Motor neuron (in vitro differentiated cells): ENCODE data around the gene AK8. TPM values are rescaled to one million over a fixed set of nuclear protein-coding genes. Genes with fewer than 3 reads are reported as not detected.

Experiments
- ATAC-seq, 8 experiments: fragments of 200-7000 bp; cut with Tn5 transposase; replicated peaks in 6 of 8; 2 replicates each; pipeline ENCODE4 v1.8.0; 2021; ENCODE audit warnings: mild to moderate bottlenecking in 8 of 8, moderate library complexity in 8 of 8
- H3K27ac ChIP-seq, 2 donors: fragments of 250-450 bp; sonication (Bioruptor Pico); 2 replicates each; pipeline ENCODE4 v1.9.0; 2021; ENCODE audit warnings: antibody characterized with exemption in 2 of 2, mild to moderate bottlenecking in 2 of 2, moderate library complexity in 1 of 2
- H3K4me1 ChIP-seq, 2 donors: fragments of 250-450 bp; sonication (Bioruptor Pico); replicated peaks in 1 of 2; 2 replicates each; pipeline ENCODE4 v1.6.1; 2021; ENCODE audit warnings: antibody characterized with exemption in 2 of 2, mild to moderate bottlenecking in 2 of 2, moderate library complexity in 1 of 2
- H3K4me3 ChIP-seq, 5 donors: fragments of 250-450 bp; sonication (Bioruptor Pico); 2 replicates each; pipeline ENCODE4 v1.9.0; 2021; ENCODE audit warnings: antibody characterized with exemption in 5 of 5, mild to moderate bottlenecking in 5 of 5, moderate library complexity in 4 of 5
- WGBS, 10 experiments: fragments of 450-650 bp; shearing (Covaris generic); methylation state at CpG; one replicate each; pipeline ENCODE4 v1.0.0; 2022; 5-methylcytosine and 5-hydroxymethylcytosine counted together
- in situ Hi-C, 9 experiments: fragments of 400-800 bp; cut with MboI; loops; one replicate each; pipeline ENCODE4 v1.15.0; 2021; ENCODE audit warnings: low sequenced_read_pairs in 9 of 9, low pct_unique_long_range_greater_than_20kb in 2 of 9; ENCODE audit not compliant: unreplicated experiment in 9 of 9
- total RNA-seq, 8 experiments: library from RNA; unstranded; fragments of 300-600 nt; gene quantifications; 2 replicates each; pipeline versions ENCODE4 v1.2.3 to v1.2.4, GENCODE V29; 2022

Gene AK8
- 1 to 10 TPM in 3 of 8 experiments, under 1 TPM in 5; 0.64 to 6.6 (median 0.95) TPM for total RNA-seq

- H3K27ac ChIP-seq = no peak within 1 kb of the TSS
- 0% methylated on average over 3 of the region's 89 CpGs; no CpG with 5 or more reads in 9 of the 10 experiments for WGBS, 10 experiments
- H3K4me3 ChIP-seq = peak within 1 kb of the TSS; percentile 72 to 97 (median 84)
- in situ Hi-C loops = no loop called here
- ATAC-seq = peak; percentile 81 to 91 (median 86)
- H3K4me1 ChIP-seq = peaks cover 5 to 6% of the 10 kb centered on the region in 2 donors
Measured at GRCh38 chr9:132877824-132878694, at the start of gene AK8. TSS of gene AK8 (minus strand) at chr9:132878284. CDS start at chr9:132878255, 29 bp downstream.

GRCh38 chr9:132927704-132928103, 49.6 kb upstream of the AK8 start:
- in situ Hi-C loops = no loop called here
- H3K4me1 ChIP-seq = no peaks in the 10 kb centered on the region
- no peak overlapping the region for H3K27ac ChIP-seq
- WGBS, 10 experiments = 33 to 100% (median 83%) methylated on average over 1 to 7 of the region's 7 CpGs
- H3K4me3 ChIP-seq = no peak overlapping the region
- ATAC-seq = no peak

- Histone ChIP-seq H3K27ac (no peak overlapping the region), H3K4me1 (no peaks in the 10 kb centered on the region), H3K4me3 (no peak overlapping the region)
- in situ Hi-C loops = no loop called here
- 63 to 100% (median 91%) methylated on average over 1 to 5 of the region's 9 CpGs; no CpG with 5 or more reads in 2 of the 10 experiments for WGBS, 10 experiments
- no peak for ATAC-seq
Measured at GRCh38 chr9:132923346-132923902, 45.3 kb upstream of the AK8 start.

GRCh38 chr9:132919614-132920268, 41.7 kb upstream of the AK8 start:
- in situ Hi-C loops = no loop called here
- Histone ChIP-seq H3K27ac (no peak overlapping the region), H3K4me1 (no peaks in the 10 kb centered on the region), H3K4me3 (no peak overlapping the region)
- no peak for ATAC-seq
- WGBS, 10 experiments = 59 to 100% (median 94%) methylated on average over 2 to 7 of the region's 7 CpGs; no CpG with 5 or more reads in 1 of the 10 experiments

- no peak overlapping the region for H3K27ac ChIP-seq
- H3K4me1 ChIP-seq = no peaks in the 10 kb centered on the region
- no peak for ATAC-seq
- WGBS, 10 experiments = 90 to 100% (median 99%) methylated on average over 1 to 5 of the region's 6 CpGs; no CpG with 5 or more reads in 2 of the 10 experiments
- H3K4me3 ChIP-seq = no peak overlapping the region
- in situ Hi-C loops = no loop called here
Measured at GRCh38 chr9:132914924-132915323, 36.8 kb upstream of the AK8 start.

- ATAC-seq = no peak
- in situ Hi-C loops = no loop called here
- Histone ChIP-seq H3K27ac (no peak overlapping the region), H3K4me1 (no peaks in the 10 kb centered on the region), H3K4me3 (no peak overlapping the region)
- 92 to 100% (median 96%) methylated on average over 1 to 4 of the region's 4 CpGs; no CpG with 5 or more reads in 2 of the 10 experiments for WGBS, 10 experiments
Measured at GRCh38 chr9:132912131-132912530, 34.0 kb upstream of the AK8 start.

GRCh38 chr9:132910376-132910775, 32.3 kb upstream of the AK8 start:
- in situ Hi-C loops = no loop called here
- H3K27ac ChIP-seq = no peak overlapping the region
- H3K4me3 ChIP-seq = no peak overlapping the region
- no peaks in the 10 kb centered on the region for H3K4me1 ChIP-seq
- ATAC-seq = no peak
- 86 to 100% (median 93%) methylated on average over 1 to 6 of the region's 6 CpGs; no CpG with 5 or more reads in 2 of the 10 experiments for WGBS, 10 experiments

- H3K27ac ChIP-seq = no peak overlapping the region
- no peak for ATAC-seq
- H3K4me1 ChIP-seq = no peaks in the 10 kb centered on the region
- 40 to 100% (median 81%) methylated on average over 1 to 2 of the region's 2 CpGs; no CpG with 5 or more reads in 1 of the 10 experiments for WGBS, 10 experiments
- no peak overlapping the region for H3K4me3 ChIP-seq
- in situ Hi-C loops = no loop called here
Measured at GRCh38 chr9:132909311-132909710, 31.2 kb upstream of the AK8 start.

- ATAC-seq = no peak
- in situ Hi-C loops = no loop called here
- Histone ChIP-seq H3K27ac (no peak overlapping the region), H3K4me1 (no peaks in the 10 kb centered on the region), H3K4me3 (no peak overlapping the region)
- WGBS, 10 experiments = 80 to 96% (median 92%) methylated on average over 1 to 7 of the region's 7 CpGs
Measured at GRCh38 chr9:132908635-132909034, 30.6 kb upstream of the AK8 start.

- Histone ChIP-seq H3K27ac (no peak overlapping the region), H3K4me3 (no peak overlapping the region), H3K4me1 (no peaks in the 10 kb centered on the region)
- WGBS, 10 experiments = 83 to 100% (median 95%) methylated on average over 1 to 12 of the region's 12 CpGs; no CpG with 5 or more reads in 3 of the 10 experiments
- no peak for ATAC-seq
- in situ Hi-C loops = no loop called here
Measured at GRCh38 chr9:132905726-132906125, 27.6 kb upstream of the AK8 start.

- Histone ChIP-seq H3K4me3 (no peak overlapping the region), H3K4me1 (no peaks in the 10 kb centered on the region), H3K27ac (no peak overlapping the region)
- in situ Hi-C loops = no loop called here
- ATAC-seq = peak in 3 of 8 experiments; percentile 24 to 77 (median 30)
- WGBS, 10 experiments = 62 to 100% (median 83%) methylated on average over 1 to 10 of the region's 13 CpGs
Measured at GRCh38 chr9:132903574-132904492, 25.7 kb upstream of the AK8 start.
